ENCODE results near the gene MRPL42.

GRCh38 chr12:93443576-93443975 lies 23.7 kb upstream of the MRPL42 start:
- no peak for TF ChIP-seq EZH2 (IDR thresholded peaks at IDR 0.05; ENCODE audit: low read length)
- TF ChIP-seq CTCF (optimal IDR thresholded peaks at IDR 0.05 in 1 of 3, IDR thresholded peaks at IDR 0.05 in 1 of 3, conservative IDR thresholded peaks at IDR 0.05 in 1 of 3; ENCODE audit: extremely low read depth in 1 of 3, insufficient read depth in 2 of 3, low read length in 3 of 3), result no peak

Data from keratinocyte (primary cell).